GM12892 (cell line): ENCODE data around the gene FAM187B.

ENCODE experiments used
- DNase-seq: peaks from one replicate; pipeline ENCODE4 v3.0.0; 2011; ENCODE audit not compliant: insufficient read length
- FAIRE-seq: peaks from 2 replicates; lab custom pipeline; 2011; peaks lifted over from hg19 to GRCh38; lab: Jason Lieb, UNC
- POLR2A ChIP-seq: IDR thresholded peaks from 2 replicates; pipeline ENCODE4 v1.6.1; 2011; ENCODE audit warnings: low read depth, low read length, control low read depth
- POLR2AphosphoS5 ChIP-seq: IDR thresholded peaks from 2 replicates; pipeline ENCODE4 v1.6.1; 2011; ENCODE audit warnings: low read depth, low read length, control low read depth
- TAF1 ChIP-seq: IDR thresholded peaks from 2 replicates; pipeline ENCODE4 v1.6.1; 2011; ENCODE audit warnings: low read depth, mild to moderate bottlenecking, control low read depth, low read length, borderline replicate concordance

FAM187B gene

DNA sequence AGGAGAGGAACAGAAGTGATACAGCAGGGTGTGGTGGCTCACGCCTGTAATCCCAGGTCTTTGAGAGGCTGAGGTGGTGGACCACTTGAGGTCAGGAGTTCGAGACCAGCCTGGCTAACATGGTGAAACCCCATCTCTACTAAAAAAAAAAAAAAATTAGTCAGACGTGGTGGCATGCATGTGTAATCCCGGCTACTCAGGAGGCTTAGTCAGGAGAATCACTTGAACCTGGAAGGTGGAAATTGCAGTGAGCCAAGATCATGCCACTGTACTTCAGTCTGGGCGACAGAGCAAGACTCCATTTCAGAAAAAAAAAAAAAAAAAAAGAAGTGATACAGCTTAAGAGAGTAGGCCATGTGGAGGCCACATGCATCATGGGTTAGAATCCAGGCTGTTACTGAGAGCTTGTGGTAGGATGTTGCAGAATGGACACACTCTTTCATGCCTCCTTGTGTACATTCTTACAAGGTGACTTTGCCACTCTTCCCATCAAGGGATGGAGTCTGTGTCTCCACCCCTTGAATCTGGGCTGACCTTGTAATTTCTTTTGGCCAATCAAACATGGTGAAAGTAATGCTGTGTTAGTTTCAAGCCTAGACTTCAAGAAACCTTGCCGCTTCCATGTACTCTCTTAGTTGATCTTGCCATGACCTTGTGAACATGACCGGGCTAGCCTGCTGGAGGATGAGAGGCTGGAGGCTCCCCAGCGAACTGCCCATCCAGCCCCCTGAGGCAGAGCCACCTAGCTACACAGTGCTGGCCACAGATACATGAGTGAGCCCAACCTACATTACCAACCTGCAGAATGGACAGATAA lies 12.3 kb downstream of the FAM187B start:
- FAIRE-seq (no peak), DNase-seq (no peak)
- no peak for TF ChIP-seq POLR2AphosphoS5
- TF ChIP-seq TAF1 = no peak
- no peak for TF ChIP-seq POLR2A

- TF ChIP-seq POLR2AphosphoS5 (no peak), POLR2A (no peak), TAF1 (no peak)
- FAIRE-seq = no peak
- DNase-seq = no peak
Measured at GRCh38 chr19:35214766-35215422, 13.6 kb downstream of the FAM187B start.

- FAIRE-seq (peak; percentile 90), DNase-seq (no peak)
- no peak for TF ChIP-seq POLR2AphosphoS5
- no peak for TF ChIP-seq POLR2A
Measured at GRCh38 chr19:35213663-35214632, 14.6 kb downstream of the FAM187B start.

DNA sequence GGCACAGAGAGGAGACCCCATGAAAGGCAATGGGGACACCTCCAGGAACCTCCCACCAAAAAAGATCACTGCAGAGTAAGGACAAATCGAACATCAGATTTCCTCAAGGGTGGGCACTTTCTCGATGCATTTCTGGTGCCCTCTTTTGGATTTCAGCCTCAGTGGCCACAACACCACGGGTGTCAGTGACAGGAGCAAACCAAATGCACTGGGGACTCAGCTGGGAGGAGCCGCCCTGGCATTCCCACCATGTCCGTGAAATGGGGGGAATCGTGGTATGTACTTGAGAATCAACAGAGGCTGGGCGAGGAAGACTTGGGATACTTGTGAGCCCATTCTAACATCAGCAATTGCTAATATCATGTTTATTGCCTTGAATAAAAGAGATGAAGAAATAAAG lies 16.3 kb downstream of the FAM187B start:
- DNase-seq (no peak), FAIRE-seq (no peak)
- TF ChIP-seq POLR2AphosphoS5 = no peak
- TF ChIP-seq TAF1 = no peak
- no peak for TF ChIP-seq POLR2A

GRCh38 chr19:35211545-35212230 lies 16.9 kb downstream of the FAM187B start:
- FAIRE-seq (no peak), DNase-seq (no peak)
- TF ChIP-seq POLR2AphosphoS5 (no peak), TAF1 (no peak), POLR2A (no peak)

- no peak for FAIRE-seq
- no peak for DNase-seq
- TF ChIP-seq TAF1 = no peak
- TF ChIP-seq POLR2AphosphoS5 = no peak
- no peak for TF ChIP-seq POLR2A
Measured at GRCh38 chr19:35209646-35210045, 18.9 kb downstream of the FAM187B start.

DNA sequence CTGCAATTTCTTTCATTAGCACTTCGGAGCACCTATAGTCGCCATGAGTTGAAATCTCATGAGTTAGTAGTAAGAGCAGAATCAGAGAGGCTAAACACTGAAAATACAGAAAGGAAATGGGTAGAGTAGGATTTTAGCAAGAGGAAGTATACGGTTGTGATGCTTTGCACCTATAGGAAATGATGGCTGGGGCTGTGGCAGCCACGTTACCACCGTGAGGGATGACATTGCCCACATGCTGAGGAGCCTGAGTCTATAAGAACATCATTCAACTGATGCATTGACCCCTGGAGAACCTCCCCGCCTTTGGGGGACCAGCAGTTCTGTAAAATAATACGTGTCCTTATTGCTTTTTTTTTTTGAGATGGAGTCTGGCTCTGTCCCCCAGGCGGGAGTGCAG lies 20.4 kb downstream of the FAM187B start:
- TF ChIP-seq POLR2AphosphoS5 (no peak), POLR2A (no peak), TAF1 (no peak)
- FAIRE-seq = no peak
- no peak for DNase-seq

- DNase-seq = no peak
- FAIRE-seq = no peak
- TF ChIP-seq POLR2A (no peak), POLR2AphosphoS5 (no peak), TAF1 (no peak)
Measured at GRCh38 chr19:35207391-35207871, 21.1 kb downstream of the FAM187B start.

GRCh38 chr19:35206855-35207254 lies 21.7 kb downstream of the FAM187B start:
- no peak for DNase-seq
- TF ChIP-seq POLR2AphosphoS5 (no peak), POLR2A (no peak), TAF1 (no peak)
- no peak for FAIRE-seq

- FAIRE-seq (peak; percentile 87), DNase-seq (no peak)
- TF ChIP-seq TAF1 = no peak
Measured at GRCh38 chr19:35206379-35206778, 22.2 kb downstream of the FAM187B start.

- TF ChIP-seq POLR2A (no peak), TAF1 (no peak), POLR2AphosphoS5 (no peak)
- DNase-seq = no peak
- peak; percentile 57 for FAIRE-seq
Measured at GRCh38 chr19:35205733-35206323, 22.7 kb downstream of the FAM187B start.
